SIG-M5 treated with dmso at 0.1 percent for 504 hours (cell line): Measurements from ENCODE around the gene OR10D3.

Experiments used
- DNase-seq: peaks from one replicate; lab custom pipeline; 2025; ENCODE audit not compliant: unreplicated experiment; lab: John Stamatoyannopoulos, UW

The OR10D3 gene

DNA sequence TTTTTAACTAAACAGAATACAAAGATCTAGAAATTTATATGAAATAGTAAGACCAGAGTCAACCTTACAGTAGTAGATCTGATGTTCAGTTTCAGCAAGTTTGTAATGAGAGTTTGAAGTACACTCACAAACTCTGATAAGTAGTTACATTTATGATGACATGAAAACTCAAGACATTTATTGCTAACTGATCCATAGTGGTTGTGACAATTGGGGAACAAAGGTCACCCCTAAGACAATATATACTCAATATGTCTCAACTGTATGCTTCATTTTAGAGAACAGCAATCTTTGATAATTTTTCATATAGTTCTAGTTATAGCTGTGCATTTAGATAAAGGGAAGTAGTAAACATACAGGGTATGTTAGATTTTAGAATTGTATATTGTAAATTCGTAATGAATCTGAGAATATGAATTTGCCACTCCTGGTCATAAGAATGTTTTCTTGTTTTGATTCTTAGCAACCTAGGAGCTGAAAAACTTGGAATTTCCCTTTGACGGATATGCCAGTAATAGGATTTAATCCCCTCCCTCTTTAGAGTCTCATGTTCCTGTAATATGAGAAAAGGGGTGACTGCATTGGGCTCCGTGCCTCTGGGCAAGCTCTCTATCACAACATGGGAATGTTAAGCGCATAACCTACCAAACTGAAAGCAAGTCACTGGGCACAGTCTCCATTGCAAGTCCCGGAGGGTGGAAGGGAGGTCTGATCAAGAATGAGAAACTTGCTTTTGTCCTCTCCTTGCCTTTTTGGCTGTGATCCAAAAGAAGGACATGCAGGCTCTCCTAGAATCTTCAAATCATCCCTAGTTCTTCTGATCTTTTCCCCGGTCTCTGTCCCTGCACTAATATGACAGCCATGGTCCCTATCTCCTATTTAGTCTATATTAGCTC, 11.4 kb downstream of the OR10D3 start:
- DNase-seq, result no peak

DNA sequence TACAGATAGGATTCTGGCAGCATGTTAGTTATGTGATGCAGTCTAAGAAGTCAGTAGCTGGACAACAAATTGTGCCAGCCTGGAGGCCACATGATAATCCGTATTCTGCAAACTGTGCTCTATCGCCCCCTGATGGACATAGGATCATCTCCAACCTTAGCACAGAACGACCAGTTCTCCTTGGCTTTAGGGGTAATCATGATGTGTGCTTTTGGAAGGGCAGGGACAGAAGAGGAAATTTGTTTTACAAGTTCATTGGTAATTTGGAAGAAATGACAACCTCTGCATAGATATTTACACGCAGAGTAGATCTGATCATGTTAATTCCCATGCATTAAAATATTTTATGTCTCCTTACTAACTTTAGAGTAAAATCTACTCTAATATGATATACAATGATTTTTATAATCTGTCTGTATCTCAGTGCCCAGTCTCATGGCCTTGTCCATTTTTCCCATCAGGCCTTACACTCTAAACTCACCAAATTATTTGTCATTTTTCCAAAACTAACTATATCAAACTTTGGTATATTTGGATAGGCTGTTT, 12.1 kb downstream of the OR10D3 start:
- peak; percentile 61 for DNase-seq

DNA sequence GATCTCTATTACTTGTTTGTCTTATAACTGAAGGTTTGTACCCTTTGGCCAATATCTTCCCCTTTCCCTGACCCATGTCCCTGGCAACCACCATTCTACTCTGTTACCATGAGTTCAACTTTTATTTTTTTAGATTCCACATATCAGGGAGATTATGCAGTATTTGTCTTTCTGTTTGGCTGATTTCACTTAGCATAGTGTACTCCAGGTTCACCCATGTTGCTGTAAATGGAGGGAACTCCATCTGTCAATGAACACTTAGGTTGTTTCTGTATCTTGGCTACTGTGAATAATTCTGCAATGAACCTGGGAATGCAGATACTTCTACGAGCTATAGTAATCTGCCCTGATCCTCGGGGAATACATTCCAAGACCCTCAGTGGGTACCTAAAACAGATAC, 14.9 kb downstream of the OR10D3 start:
- no peak for DNase-seq

DNA sequence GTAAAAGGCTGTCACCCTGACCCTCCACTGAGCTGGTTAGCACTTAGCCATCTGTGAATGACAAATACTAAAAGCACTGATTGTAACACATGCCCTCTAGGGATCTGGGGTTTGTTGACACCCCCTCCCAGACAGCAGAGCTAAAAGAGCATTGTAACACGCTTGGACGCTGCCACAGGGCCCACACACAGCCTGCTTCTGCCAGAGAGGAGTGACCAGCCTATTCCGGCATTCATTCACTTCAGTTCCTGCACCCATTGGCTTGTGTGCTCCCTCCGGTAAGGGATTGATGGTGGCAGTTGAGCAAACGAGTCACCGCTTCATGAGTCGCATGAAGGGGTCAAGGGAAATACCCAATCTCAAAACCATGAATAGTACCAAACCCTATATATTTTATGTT, 15.8 kb downstream of the OR10D3 start:
- no peak for DNase-seq

GRCh38 chr11:124199702-124200101, 16.6 kb downstream of the OR10D3 start:
- no peak for DNase-seq

DNA sequence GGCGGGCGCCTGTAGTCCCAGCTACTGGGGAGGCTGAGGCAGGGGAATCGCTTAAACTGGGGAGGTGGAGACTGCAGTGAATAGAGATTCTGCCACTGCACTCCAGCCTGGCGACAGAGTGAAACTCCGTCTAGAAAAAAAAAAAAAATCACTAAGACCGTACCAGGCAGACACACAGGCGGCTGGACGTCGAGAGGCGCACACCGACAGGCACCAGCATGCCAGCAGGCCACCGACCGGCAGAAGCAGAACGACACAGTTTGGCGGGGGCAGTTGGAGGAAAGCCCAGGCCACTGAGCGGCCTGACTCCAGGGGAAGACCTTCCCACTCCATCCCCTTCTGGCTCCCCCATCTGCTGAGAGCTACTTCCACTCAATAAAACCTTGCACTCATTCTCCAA, 17.5 kb downstream of the OR10D3 start:
- no peak for DNase-seq

DNA sequence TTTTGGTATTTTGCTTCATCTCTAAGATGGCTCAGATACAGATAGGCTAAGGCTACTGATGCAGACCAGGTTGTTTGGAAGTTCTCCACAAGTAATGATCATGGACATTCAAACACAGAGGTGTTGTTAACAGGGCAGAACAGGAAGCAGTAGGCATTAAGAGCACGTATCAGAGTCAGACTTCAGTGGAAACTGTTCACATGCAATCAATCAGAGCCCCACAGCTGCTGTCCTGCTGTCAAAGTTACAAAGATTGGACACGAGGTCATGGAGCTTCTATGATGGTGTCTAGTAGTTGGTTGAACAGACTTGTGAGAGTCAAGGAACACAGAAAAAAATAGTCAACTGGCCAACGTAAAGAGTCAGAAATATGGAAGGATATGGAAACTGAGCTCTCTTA, 19.8 kb downstream of the OR10D3 start:
- no peak for DNase-seq

DNA sequence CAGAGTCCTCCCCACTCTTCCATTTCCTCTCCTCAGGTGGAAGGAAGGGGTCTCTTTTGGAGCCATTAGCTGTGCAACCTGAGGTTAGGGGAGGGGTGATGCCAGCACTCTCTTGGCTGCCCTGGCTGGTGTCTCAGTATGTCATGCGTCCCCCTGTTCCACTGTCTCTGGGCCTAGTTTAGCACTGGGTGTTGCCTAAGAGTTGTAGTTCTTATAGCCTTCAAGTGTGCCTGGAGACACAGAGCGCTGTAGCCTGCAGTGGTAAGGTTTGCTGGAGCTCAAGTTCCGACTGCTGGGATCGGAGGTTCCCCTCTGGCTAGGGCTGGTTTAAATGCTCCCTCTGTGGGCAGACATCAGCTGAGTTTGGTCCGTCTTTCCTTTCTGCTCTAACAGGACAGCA, 20.9 kb downstream of the OR10D3 start:
- no peak for DNase-seq

DNA sequence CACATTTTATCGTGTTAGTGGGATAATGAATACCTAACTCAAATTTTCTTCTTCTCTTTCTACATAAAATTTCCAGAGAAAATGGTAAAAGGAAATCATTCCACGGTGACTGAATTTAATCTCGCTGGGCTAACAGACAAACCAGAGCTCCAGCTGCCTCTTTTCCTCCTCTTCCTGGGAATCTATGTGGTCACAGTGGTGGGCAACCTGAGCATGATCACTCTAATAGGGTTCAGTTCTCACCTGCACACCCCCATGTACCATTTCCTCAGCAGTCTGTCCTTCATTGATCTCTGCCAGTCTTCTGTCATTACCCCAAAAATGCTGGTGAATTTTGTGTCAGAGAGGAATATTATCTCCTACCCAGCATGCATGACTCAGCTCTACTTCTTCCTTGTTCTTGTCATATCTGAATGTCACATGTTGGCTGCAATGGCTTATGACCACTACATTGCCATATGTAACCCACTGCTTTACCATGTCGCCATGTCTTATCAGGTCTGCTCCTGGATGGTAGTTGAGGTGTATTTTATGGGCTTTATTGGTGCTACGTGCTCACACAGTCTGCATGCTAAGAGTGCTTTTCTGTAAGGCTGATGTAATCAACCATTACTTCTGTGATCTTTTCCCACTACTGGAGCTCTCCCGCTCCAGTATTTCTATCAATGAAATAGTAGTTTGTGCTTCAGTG, 24.1 kb downstream of the OR10D3 start:
- no peak for DNase-seq

DNA sequence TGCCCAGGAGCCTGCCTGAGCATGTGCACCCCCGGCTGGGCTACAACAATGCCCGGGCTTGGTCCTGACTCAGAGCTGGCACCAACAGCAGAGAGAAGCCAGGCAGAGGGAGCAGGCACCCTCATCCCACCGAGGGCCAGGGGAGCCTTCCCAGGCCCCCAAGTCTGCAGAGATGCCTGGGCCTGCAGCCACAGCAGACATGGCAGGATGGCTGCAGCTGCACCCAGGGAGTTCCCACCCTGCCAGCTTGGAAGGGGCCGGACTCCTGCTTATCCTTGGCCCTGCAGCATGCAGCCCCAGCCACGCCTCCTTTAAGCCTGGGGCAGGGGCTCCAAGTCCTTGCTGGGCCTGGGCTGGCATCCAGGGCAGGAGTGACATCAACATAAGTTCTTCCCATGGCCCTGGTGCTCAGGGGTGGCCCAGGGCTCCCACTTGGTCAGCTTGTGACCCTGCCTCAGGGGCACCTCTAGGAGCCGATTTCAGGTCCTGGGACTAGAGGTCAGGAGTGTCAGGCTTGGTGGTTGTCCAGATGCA, 26.7 kb downstream of the OR10D3 start:
- DNase-seq, result no peak

GRCh38 chr11:124210421-124210820, 27.3 kb downstream of the OR10D3 start:
- DNase-seq, result no peak

DNA sequence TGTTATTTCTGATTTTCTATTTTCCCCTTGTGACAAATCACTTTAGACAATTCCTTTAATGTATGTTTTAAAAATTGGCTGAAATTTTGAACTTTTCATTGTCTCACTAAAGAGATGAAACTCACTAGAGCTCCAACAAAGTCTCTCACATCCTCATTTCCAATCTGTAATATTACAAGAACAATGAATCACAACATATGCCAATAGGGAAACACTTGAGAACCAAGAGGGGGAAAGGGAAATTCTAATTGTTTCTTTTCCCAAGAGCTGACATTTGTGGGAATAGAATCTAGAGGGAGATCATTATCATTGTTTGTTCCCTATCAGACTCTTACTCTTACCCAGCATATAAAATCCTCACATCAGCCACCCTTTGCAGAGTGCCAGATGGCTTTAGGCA, 28.2 kb downstream of the OR10D3 start:
- no peak for DNase-seq

DNA sequence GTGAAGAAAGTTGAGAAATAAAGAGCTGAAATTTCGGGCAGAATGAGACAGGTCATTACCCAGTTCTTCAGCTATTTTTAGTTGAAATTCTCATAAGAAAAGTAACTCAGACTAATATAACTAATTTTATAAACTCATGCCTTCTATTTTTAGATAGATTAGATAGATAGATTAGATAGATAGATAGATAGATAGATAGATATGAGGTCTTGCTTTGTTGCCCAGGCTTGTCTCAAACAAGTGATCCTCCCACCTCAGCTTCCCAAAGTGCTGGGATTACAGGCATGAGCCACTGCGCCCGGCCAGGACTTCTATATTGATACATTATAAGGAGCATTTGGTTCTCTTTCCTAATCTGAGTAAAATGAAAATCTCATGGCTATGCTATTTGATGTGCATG, 30.9 kb downstream of the OR10D3 start:
- no peak for DNase-seq

DNA sequence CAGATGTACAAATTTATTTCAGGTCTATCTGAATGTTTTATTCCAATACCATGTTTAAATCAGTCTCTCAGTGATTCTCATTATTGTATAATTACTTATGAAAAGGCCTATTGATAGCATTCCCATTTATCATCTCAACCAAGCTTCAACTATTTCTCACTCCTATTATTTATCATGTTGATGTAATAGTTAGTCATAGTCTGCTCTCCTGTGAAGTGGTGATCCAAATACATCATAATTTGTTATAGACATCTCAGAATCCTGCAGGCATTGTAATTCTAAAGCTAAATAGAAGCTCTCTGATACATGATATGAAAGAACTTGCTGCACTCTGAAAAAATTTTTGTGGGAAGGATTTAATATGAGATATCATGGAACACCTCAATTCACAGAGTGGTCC, 36.0 kb downstream of the OR10D3 start:
- DNase-seq, result no peak

DNA sequence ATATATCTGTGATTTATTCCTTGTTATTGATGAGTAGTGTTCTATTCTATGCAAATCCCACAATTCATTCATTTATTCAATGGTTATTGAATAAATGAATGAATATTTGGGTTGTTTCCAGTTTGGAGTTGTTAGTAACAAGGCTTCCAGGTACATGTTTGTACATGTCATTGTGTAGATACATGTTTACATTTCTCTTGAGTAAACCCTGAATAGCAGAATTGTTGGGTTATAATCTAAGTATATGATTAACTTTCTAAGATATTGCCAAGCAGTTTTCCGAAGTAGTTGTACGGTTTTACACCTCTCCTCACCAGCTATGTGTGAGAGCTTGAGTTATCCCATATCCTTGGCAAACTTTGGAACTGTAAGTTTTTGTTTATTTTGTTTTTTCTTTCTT, 39.3 kb downstream of the OR10D3 start:
- DNase-seq, result no peak

DNA sequence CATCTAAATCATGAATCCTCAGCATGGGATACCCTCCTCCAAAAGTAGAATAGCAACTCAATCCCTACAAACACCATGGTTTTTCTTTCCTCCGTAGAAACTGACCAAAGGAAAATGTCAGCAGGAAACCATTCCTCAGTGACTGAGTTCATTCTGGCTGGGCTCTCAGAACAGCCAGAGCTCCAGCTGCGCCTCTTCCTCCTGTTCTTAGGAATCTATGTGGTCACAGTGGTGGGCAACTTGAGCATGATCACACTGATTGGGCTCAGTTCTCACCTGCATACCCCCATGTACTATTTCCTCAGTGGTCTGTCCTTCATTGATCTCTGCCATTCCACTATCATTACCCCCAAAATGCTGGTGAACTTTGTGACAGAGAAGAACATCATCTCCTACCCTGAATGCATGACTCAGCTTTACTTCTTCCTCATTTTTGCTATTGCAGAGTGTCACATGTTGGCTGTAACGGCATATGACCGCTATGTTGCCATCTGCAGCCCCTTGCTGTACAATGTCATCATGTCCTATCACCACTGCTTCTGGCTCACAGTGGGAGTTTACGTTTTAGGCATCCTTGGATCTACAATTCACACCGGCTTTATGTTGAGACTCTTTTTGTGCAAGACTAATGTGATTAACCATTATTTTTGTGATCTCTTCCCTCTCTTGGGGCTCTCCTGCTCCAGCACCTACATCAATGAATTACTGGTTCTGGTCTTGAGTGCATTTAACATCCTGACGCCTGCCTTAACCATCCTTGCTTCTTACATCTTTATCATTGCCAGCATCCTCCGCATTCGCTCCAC, 41.7 kb downstream of the OR10D3 start:
- DNase-seq, result peak; percentile 83

- no peak for DNase-seq
Observed at GRCh38 chr11:124225471-124225870, 42.3 kb downstream of the OR10D3 start.

GRCh38 chr11:124233376-124233775, 50.2 kb downstream of the OR10D3 start:
- DNase-seq, result no peak
